ENCODE data around the gene KANK2.

KANK2 gene

DNA sequence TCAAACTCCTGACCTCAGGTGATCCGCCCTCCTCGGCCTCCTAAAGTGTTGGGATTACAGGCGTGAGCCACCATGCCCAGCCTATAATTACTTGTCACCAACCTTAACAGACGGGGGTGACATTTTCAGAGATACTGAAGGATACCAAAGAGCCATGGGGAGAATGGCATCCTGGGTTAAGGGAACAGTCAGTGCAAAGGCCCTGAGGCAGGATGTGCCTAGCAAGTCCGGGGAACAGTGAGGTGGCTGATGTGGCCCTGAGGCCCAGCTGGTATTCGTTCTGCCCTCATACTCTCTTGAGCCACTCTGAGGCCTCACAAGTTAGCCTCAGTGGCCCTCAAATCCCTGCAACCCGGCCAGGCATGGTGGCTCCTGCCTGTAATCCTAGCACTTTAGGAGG lies 27.1 kb upstream of the KANK2 start:
- DNase-seq (ENCODE audit: extremely low read depth, insufficient read length), result no peak
- TF ChIP-seq, protein P1, sequence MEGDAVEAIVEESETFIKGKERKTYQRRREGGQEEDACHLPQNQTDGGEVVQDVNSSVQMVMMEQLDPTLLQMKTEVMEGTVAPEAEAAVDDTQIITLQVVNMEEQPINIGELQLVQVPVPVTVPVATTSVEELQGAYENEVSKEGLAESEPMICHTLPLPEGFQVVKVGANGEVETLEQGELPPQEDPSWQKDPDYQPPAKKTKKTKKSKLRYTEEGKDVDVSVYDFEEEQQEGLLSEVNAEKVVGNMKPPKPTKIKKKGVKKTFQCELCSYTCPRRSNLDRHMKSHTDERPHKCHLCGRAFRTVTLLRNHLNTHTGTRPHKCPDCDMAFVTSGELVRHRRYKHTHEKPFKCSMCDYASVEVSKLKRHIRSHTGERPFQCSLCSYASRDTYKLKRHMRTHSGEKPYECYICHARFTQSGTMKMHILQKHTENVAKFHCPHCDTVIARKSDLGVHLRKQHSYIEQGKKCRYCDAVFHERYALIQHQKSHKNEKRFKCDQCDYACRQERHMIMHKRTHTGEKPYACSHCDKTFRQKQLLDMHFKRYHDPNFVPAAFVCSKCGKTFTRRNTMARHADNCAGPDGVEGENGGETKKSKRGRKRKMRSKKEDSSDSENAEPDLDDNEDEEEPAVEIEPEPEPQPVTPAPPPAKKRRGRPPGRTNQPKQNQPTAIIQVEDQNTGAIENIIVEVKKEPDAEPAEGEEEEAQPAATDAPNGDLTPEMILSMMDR (IDR thresholded peaks at IDR 0.05; ENCODE audit: insufficient read depth, low read length, poor library complexity, severe bottlenecking), result no peak
- Histone ChIP-seq H3K27me3 (replicated peaks; ENCODE audit: control insufficient read depth, insufficient read depth, low read length) (no peaks in the 10 kb centered on the region), H3K36me3 (ENCODE audit: control insufficient read depth, insufficient read depth, low read length) (no peaks in the 10 kb centered on the region; the same call in 1 of the 2 replicates), H3K4me3 (replicated peaks; ENCODE audit: low read depth, low read length) (no peak overlapping the region)

- no peaks in the 10 kb centered on the region; the same call in 1 of the 2 replicates for H3K36me3 ChIP-seq (ENCODE audit: control insufficient read depth, insufficient read depth, low read length)
- no peak for DNase-seq (ENCODE audit: extremely low read depth, insufficient read length)
- TF ChIP-seq, protein P1 (IDR thresholded peaks at IDR 0.05; ENCODE audit: insufficient read depth, low read length, poor library complexity, severe bottlenecking), result no peak
- H3K27me3 ChIP-seq (replicated peaks; ENCODE audit: control insufficient read depth, insufficient read depth, low read length), result no peaks in the 10 kb centered on the region
- H3K4me3 ChIP-seq (replicated peaks; ENCODE audit: low read depth, low read length), result no peak overlapping the region
These were observed 25.9 kb upstream of the KANK2 start for GRCh38 chr19:11223200-11223599.

- Histone ChIP-seq H3K36me3 (ENCODE audit: control insufficient read depth, insufficient read depth, low read length) (no peaks in the 10 kb centered on the region; the same call in 1 of the 2 replicates), H3K27me3 (replicated peaks; ENCODE audit: control insufficient read depth, insufficient read depth, low read length) (no peaks in the 10 kb centered on the region), H3K4me3 (replicated peaks; ENCODE audit: low read depth, low read length) (no peak overlapping the region)
- TF ChIP-seq, protein P1 (IDR thresholded peaks at IDR 0.05; ENCODE audit: insufficient read depth, low read length, poor library complexity, severe bottlenecking), result no peak
- DNase-seq (ENCODE audit: extremely low read depth, insufficient read length), result no peak
These were observed 23.8 kb upstream of the KANK2 start for GRCh38 chr19:11221082-11221598.

- no peak for DNase-seq (ENCODE audit: extremely low read depth, insufficient read length)
- Histone ChIP-seq H3K27me3 (replicated peaks; ENCODE audit: control insufficient read depth, insufficient read depth, low read length) (no peaks in the 10 kb centered on the region), H3K36me3 (ENCODE audit: control insufficient read depth, insufficient read depth, low read length) (no peaks in the 10 kb centered on the region), H3K4me3 (replicated peaks; ENCODE audit: low read depth, low read length) (no peak overlapping the region)
- TF ChIP-seq, protein P1 (IDR thresholded peaks at IDR 0.05; ENCODE audit: insufficient read depth, low read length, poor library complexity, severe bottlenecking), result no peak
These were observed 17.0 kb upstream of the KANK2 start for GRCh38 chr19:11214387-11214786.

DNA sequence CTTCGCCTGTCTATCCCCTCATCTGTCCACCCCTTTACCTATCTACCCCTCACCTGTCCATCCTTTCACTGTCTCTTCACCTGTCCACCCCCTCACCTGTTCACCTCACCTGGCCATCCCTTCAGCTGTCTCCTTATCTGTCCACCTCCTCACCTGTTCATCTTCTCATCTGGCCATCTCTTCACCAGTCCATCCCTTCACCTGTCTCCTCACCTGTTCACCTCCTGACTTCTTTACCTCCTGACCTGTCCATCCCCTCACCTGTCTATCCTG lies 13.2 kb upstream of the KANK2 start:
- no peaks in the 10 kb centered on the region for H3K36me3 ChIP-seq (ENCODE audit: control insufficient read depth, insufficient read depth, low read length)
- H3K4me3 ChIP-seq (replicated peaks; ENCODE audit: low read depth, low read length), result no peak overlapping the region
- TF ChIP-seq, protein P1 (IDR thresholded peaks at IDR 0.05; ENCODE audit: insufficient read depth, low read length, poor library complexity, severe bottlenecking), result no peak
- no peak for DNase-seq (ENCODE audit: extremely low read depth, insufficient read length)
- no peaks in the 10 kb centered on the region for H3K27me3 ChIP-seq (replicated peaks; ENCODE audit: control insufficient read depth, insufficient read depth, low read length)
